HG03378 (cell line): ENCODE data around the gene TMEM235.

Experiments used
- ATAC-seq: cut with Tn5 transposase; IDR thresholded peaks from one replicate; pipeline ENCODE4 v1.9.1; 2021; ENCODE audit warnings: mild to moderate bottlenecking, moderate library complexity; ENCODE audit not compliant: unreplicated experiment

Gene TMEM235

DNA sequence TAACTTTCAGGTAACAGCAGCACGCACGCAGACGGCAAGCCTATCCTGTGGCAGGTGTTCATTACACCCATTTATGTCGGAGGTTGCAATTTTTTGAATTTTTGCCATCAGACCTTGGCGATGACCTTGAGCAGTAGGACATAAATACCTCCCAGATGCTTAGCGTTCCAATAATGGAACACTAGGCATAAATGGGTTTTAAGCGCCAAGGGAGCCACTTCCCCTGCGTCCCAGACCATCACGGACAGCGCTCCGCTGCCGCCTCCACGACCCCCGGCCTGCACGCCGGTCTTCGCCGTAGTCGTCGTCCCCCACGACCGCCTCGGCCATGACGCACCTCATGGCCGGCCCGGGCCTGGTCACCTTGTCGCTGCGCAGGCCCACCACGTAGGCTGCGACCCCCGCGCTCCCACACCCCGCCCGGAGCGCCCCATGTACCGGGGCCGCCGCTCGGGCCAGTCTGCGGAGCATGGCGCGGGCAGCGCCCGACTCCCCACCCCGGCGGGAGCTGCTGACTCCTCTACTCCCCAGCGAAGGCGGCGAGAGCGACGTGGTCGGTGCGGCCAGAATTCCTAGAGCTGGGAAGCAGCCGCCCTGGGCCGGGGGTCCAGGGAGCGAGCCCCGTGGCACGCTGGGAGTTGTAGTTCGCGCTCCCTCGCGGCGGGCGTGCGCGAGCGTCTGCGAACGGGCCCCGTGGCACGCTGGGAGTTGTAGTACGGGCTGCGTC lies 22.7 kb downstream of the TMEM235 start:
- no peak for ATAC-seq

DNA sequence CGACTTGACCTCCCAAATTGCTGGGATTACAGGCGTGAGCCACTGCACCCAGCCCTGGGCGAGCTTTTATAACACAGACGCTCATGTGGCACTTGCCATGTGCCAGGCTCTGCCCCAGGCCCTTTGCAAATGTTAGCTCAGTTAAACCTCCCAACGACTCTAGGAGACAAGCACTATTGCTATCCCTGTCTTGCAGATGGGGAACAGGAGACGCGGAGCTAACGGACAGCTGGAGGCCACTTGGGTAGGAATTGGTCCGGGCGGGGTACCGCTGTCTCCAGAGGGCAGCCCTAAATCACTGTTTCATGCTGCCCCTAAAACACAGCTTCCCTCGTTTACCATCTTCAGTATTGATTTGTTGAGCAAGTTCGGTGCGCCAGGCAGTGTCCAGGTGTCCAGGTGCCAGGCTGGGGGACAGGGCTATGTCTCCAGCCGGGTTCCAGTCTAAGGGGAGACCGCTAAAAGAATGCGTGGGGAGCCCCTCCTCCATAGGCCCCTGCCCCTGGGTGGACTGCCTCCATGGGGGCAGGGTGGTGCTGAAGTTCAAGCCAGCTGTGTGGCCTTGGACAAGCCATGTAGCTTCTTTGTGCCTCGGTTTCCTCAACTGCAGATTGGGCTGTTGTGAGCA lies 23.7 kb downstream of the TMEM235 start:
- no peak for ATAC-seq

DNA sequence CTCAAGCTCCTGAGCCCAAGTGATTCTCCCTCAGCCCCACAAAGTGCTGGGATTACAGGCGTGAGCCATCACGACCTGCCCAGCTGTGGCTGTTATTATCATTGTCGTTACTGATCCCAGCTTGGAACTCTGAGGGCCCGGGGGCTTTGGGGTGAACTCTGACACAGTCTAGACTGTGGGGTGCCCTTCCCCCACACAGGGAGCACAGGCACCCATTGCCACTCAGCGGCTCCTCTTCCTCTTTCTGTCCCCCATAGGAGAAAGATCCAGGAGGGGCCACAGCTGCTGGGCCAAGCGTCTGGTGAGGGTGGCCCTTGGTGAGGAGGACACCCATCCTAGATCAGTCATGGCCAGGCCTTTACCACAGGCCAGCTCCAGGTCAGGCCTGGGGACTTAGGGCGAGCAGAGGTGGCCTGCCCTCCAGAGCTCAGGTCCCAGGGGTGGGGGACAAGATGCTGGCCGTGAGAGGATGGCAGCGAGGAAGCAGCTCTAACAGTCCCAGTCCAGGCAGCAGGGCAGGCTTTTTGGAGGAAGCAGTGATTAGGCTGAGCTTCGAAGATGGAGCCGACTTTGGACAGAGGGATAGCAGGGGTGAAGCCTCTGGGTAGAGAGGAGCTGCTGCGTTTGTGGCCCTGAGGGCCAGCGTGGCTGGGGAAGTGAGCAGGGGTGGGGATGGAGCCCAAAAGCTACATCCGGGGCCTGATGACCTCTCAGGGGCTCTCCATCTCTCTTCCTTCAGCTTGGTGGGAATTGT lies 24.7 kb downstream of the TMEM235 start:
- ATAC-seq = no peak

DNA sequence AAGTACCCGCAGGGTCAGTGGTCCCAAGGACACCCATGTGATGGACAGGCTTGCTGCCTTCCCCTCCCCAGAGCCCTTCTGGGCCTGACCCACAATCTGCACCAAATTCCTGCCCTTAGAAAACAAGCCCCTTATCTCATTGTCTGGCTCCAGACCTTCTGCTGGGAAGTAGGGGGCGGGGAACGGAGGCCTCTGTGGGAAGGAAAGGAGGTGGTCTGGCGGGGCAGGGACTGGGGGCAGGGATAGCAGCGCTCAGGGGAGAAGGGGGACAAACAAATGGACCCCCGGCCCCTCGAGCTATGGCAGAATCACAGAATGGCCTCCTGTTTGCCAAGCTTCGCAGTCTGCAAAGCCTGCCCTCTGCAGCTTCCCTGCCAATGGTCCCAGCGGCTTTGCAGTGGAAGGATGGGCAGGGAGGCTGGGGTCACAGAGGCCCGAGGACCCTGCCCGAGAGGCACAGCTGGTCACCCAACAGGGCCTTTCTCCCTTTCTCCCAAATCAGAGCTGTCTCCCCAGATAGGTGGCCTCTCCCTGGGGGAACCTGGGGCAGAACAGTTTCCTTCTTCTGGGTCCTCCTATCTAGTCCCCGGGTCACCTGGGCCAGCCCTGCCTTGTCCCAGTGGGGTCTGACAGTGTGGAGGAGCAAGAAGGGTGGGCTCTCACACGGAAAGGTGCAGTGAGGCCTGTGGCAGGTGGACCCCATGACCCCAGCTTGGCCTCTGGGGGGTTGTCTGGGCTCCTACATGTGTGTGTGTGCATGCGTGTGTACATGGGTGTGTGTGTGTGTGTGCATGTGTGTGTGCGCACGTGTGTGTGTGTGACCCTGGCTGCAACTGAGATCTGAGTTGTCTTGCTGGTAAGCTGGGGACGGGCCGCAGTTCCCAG lies 25.5 kb downstream of the TMEM235 start:
- ATAC-seq = no peak

DNA sequence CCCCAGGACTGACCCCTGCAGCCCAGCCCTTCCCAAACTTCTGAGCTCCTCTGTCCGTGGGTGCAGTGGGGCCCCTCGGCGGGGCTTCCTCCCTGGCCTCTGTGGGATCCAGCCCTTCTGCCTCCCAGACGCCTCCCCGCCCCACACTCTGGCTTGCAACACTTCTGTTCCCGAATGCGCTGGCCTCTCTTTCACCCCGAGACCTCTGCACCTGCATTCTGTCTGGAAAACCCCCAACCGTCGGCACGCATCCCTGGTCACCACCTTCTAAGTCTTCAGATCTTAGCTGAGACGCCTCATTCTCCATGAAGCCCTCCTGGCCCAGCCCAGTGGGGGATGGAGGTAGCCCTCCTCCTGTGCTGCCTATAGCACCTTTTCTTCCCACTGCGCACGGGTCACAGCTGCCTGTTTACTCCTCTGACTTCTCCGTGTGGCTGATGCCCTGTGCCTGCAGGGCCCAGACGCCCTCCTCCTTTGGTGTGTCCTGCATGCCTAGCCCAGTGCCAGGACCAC lies 26.4 kb downstream of the TMEM235 start:
- no peak for ATAC-seq

DNA sequence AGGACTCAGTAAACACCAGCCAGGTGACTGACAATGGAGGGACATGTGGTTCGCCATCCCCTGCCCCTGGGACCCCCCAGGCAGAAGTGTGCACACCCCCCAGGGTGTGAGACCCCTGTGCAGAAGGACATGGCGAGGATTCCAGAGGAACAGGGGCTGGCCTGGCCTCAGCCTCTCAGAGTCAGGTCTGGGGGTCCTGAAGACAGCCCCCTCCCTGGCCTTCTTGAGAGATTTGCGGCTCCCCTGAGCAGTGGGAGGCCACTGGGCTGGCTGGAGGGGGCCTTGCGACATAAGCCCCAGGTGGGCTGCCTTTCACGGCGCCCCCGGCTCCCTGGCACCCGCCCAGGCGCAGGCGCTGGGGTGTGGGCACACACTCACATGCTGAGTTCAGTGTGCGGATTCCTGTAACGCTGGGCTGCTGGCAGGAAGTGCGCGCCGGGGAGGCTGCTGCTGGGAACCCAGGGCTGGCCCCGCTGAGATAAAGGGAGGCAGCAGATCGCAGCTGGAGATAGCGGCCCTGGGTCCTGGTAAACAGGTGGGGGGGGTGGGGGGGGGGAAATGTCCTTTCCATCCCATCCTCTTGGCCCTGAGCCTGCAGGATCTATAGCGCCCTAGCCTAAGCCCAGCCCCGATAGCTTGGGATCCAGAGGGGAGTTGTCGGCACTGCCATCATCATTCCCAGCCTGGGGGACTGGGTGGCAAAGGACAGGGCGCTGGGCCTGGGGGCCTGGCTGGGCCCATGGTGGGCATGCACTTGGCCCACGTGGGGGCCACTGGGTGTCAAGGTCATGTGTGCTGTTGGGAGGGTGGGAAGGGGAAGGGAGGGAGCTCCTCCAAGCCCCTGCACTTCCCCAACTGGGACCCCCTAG lies 27.1 kb downstream of the TMEM235 start:
- no peak for ATAC-seq

DNA sequence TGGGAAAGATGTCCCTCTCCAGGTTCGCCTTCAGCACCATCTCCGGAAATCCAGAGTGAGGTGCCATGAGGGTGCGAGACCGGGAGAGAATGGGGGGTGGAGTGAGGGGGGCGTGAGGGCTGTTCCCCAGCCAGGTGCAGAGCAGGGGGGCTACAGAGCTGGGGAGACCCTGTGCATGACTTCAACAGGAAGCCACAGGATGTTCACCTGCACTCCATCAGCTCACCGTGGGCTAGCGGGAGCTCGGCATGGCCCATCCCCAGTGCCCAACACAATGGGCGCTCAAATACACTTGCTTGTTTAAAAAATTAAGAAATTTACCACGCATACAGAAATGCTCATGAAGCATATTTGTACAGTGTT lies 27.7 kb downstream of the TMEM235 start:
- no peak for ATAC-seq

DNA sequence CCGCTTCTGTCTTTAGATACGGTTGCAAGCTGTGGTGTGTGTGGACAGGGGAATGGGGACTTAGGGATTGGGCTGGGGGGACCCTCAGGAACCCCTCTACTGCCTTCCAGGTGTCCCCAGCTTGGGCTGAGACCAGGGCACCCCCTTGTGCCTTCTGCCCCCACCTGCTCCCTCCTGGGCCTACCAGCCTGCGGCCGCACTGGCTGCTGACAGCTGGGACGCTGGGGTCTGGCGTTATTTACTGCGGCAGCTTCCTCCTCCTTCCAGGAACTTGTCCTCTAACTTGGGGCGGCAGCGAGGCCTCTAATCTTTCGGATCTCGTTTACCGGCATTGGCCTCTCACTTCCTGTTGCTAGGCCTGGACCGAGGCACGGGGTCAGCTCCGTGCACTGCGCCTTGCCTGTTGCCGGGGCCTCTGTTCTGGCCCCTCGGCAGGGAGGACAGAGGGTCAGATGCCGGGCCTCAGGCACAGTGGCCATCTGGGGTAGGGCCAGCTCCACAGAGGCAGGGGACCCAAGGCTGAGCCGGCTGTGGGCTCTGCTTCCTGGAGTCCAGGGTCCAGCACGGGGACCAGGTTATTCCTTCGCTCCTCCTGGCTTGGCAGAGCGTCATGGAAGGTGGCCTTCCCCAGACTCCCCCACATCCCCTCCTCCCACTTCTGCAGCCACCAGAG lies 31.8 kb downstream of the TMEM235 start:
- ATAC-seq = no peak

DNA sequence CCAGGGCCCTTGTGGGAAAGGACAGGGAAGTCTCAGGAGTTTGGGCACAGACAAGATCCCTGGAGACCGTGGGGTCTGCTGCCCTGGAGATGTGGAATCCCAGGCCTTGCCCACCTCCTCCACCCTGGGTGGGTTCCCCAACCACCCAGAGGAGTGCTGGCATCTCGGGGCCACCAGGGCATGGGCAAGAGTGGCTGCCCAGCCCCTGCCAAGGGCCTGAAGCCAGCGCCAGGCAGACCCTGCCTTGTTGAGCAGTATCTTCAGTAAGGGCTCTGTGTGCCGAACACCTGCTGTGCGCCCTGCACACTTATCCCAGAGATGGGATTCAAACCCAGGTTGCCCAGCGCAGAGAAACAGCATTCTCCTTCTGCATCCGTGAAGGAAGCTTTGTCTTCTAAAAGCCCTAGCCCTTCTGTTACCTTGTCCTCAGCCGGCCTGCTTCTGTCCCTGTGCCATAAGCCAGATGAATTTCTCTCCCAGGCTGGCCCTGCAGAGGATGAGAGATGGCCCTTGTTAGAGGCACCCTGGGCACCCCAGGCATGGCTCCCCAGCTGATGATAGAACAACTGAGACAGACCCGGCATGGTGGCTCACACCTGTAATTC lies 32.4 kb downstream of the TMEM235 start:
- ATAC-seq = no peak

DNA sequence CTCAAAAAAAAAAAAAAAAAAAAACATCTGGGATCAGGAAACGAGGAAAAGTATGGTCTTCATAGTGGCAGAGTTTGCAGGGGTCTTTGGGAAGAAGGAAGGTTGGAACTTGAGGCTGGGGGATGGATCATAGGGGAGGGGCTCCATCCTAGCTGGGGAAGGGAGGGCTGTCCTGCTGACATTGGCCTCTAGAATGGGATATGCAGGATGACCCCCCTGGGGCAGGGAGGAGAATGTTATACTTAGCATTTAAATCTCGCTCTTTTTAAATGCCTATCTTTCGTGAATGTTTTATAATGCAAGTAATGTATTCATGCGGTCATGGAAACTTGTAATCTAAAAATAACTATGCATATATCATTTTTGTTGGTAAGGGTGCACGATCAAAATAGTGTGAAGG lies 33.2 kb downstream of the TMEM235 start:
- ATAC-seq = no peak

DNA sequence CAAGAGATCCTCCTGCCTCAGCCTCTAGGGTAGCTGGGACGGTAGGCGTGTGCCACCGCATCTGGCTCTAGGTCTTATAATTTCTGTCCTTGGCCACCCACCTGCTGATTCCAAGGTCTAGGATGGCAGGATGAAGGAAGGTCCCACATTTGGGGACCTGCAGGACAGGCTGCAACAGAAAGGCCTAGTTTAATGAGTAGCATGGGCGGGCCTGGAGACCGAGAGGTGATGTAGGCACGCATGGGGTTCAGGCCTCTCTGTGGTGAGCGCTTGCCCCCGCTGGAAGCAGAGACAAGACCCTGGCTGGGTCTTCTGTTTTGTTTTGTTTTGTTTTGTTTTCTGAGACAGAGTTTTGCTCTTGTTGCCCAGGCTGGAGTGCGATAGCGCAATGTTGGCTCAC lies 33.7 kb downstream of the TMEM235 start:
- no peak for ATAC-seq

DNA sequence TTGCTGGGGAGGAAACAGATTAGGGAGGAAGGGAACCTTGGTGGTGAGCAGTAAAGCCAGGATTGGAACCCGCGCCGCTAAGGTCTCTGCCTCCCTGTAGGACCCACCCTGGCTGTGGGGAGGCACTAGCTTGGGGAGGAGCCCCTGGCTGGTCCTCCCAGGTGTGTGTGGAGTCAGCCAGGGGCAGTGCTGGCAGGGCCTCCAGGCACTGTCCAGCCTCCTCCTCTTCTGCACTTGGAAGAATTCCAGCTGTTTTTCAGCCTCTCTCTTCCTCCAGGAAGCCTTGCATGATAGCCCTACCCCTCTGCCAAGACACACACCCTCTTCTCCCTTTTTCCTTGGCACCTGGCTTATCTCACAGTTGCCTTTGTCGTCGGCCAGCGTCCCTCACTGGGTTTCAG lies 34.8 kb downstream of the TMEM235 start:
- no peak for ATAC-seq

DNA sequence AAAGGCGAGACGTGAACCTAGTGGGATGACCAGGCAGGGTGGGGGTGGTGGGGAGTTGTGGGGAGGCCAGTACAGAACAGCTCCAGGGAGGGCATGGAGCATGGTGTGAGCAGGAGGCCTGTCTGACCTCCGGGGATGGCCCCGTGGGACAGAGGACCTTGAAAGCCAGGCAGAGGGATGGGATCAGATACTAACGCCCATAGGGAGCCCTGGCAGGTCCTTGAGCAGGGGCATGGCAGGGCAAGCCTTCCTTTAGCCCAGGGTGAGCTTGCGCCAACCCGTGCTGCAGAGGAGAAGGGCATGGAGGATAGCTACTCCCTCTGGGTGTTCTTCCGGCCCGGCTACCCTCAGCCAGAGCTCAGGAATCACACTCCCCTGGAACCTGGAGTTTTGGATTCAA lies 35.3 kb downstream of the TMEM235 start:
- no peak for ATAC-seq

DNA sequence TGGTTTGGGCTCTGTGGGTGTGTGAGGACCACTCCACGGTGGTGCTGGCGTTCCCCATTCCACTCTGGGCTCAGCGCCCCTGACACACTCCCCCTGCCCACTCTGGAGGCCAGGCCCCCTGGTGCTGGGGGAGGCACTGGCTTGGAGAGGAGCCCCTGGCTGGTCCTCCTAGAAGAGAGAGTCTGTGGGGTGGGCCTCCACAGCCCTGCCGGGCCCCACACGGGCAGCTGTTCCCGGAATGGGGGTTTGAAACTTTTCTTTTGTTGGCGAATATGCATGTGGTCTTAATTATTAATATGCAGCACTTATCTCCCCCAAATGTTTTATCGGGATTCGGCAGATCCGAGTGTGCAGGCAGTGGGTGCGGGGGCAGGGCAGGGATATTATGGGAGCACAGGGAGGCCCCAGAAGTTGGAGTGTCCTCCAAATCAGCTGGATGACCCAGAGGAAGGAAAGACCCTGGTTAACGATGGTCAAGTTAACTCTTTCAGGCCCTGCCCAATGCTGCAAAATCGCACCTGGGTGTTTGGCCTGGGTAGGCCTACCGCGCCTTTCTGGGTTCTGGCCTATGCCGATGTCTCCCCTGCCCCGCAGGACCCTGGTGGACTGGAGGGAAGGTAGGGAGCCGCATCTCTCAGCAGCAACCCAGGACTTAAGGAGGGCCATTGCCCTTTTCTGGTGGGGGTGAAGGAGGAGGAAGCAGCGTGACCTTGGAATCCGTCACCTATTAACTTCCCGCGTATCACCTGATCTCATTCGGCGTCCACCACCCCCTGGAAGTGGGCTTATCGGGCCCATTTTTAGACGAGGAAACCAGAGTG lies 36.0 kb downstream of the TMEM235 start:
- ATAC-seq = no peak

DNA sequence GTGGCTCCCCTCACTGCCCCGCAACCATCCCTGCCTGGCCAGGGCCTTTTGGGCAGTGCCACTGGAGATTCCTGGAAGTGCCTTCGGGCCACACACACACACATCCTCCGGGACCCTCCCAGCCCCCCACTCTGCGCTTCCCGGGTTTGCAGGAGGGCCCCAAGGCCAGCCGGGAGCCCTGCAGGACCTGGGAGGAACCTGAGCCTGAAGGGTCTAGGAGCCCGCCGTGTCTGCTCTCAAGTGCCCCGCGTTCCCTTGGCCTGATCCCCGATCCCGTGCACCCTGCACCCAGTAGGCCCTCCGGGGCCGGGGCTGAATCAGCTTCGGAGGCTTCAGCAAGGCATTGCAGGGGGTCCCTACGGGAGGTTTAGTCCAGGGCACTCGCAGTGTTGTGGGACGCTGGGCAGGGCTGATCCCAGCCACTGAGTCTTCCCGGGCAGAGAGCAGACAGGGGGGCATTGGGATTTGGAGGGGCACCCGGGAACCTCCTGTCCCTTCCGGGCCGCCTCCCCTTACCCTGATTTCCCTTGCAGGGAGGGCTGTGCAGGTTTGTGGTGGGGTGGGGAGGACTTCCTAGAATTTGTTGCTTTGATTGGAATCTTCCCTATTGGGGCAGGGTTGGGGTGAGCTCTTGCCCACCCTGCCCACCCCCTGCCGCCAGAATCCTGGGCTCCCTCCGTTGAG lies 36.9 kb downstream of the TMEM235 start:
- ATAC-seq = no peak

DNA sequence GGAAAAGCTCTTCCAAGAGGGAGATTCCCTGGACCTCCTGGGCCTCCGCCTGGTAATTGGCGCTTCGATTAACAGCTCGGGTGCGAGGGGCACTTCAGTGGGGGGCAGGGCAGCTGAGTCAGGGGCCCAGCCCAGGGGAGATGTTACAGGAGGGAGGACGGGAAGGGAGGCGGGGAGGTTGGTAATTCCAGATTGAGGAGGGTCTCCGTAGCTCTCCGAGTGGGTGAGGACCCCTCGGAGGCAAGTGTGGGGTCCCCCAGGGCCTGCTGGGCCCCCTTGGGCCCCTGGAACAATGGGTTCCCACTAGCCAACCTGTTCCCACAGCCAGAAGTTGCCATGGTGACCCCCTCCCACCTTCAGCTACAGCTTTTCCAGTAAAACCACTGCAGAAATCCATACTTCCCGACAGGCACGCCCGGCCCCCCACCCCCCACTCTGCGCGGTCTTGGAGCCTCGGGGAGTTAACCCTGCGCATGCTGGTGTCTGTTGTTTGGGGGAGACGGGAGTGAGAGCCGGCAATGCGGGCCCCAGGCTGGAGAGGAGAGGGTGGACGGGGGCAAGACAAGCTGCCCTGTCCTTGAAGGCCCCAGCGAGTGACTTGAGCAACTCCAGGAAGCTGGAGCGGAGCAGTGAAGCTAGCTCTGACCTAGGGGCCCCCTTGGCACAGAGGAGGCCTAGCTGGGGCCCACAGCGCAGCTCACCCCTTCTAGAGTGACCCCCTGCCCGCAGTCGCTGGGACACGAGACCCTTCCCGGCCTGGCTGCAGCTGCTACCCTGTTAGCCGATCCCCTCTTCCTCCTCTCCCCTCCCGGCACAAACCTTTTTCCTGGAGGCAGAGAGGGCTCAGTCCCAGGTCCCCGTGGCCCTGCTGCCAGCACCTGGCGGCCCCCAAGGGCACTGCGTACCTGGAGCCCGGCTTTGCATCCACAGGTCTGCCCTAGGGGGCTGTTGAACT lies 37.8 kb downstream of the TMEM235 start:
- no peak for ATAC-seq
